Endothelial cell of umbilical vein (primary cell): ENCODE results near the gene FAM168B. TPM values are rescaled to one million over a fixed set of nuclear protein-coding genes. Genes with fewer than 3 reads are reported as not detected.

ENCODE experiments used
- BruUV-seq: library from RNA; stranded (reverse); fragments of 400-500 nt; replicated peaks from 2 replicates; lab custom pipeline; 2021; lab: Mats Ljungman, UMichigan
- CTCF ChIA-PET: fragments of 300-600, 350-600 bp; sonication (Branson Sonifier 250); formaldehyde crosslinking; loops from one replicate; lab custom pipeline; 2021; ENCODE audit warnings: antibody characterized with exemption, inconsistent platforms; lab: Charles Lee
- POLR2A ChIA-PET: fragments of 300-600, 350-600 bp; sonication (Branson Sonifier 250); formaldehyde crosslinking; loops from one replicate; lab custom pipeline; 2021; ENCODE audit warnings: antibody characterized with exemption, inconsistent platforms; lab: Charles Lee
- DNase-seq: peaks from one replicate; pipeline ENCODE4 v3.0.0-alpha.2; 2011; ENCODE audit warnings: low read depth, low spot score
- FAIRE-seq: peaks from 2 replicates; lab custom pipeline; 2011; peaks lifted over from hg19 to GRCh38; lab: Jason Lieb, UNC
- H2AFZ ChIP-seq: 2 replicates; pipeline ENCODE4 v1.6.0; 2012; ENCODE audit warnings: low read depth, low read length, control low read depth, inconsistent platforms
- H3K27ac ChIP-seq: 2 replicates; pipeline ENCODE4 v1.5.1; 2011; ENCODE audit warnings: low read depth, mild to moderate bottlenecking, control low read depth, low read length, moderate library complexity; ENCODE audit not compliant: insufficient read depth
- H3K27me3 ChIP-seq, 2 experiments: 2 replicates each; pipeline versions ENCODE4 v1.6.0 to v1.6.1; 2011; ENCODE audit warnings: low read length in 2 of 2, mixed read lengths in 1 of 2; ENCODE audit not compliant: control insufficient read depth in 2 of 2, insufficient read depth in 2 of 2
- H3K36me3 ChIP-seq, 2 experiments: 2 replicates in 1 of 2; 3 replicates in 1 of 2; pipeline ENCODE4 v1.5.1; 2011; ENCODE audit warnings: low read length in 2 of 2, mild to moderate bottlenecking in 1 of 2, moderate library complexity in 1 of 2; ENCODE audit not compliant: control insufficient read depth in 2 of 2, insufficient read depth in 2 of 2; ENCODE audit errors: extremely low read depth in 1 of 2
- H3K4me1 ChIP-seq: 3 replicates; pipeline ENCODE4 v1.5.1; 2011; ENCODE audit warnings: mild to moderate bottlenecking, low read length; ENCODE audit not compliant: control insufficient read depth, insufficient read depth; ENCODE audit errors: extremely low read depth
- H3K4me2 ChIP-seq: 2 replicates; pipeline ENCODE4 v1.6.1; 2011; ENCODE audit warnings: low read length, control low read depth, mixed read lengths; ENCODE audit not compliant: insufficient read depth
- H3K4me3 ChIP-seq, 3 experiments: fragments of 200-600 bp in 1 of 3; sonication (generic), shearing (Covaris generic) in 1 of 3; replicated peaks in 1 of 3; 2 replicates each; pipeline ENCODE4 v1.5.1; 2011 to 2016; ENCODE audit warnings: control low read depth in 3 of 3, low read length in 3 of 3, mild to moderate bottlenecking in 2 of 3, inconsistent platforms in 1 of 3, low read depth in 1 of 3, moderate library complexity in 1 of 3; ENCODE audit not compliant: insufficient read depth in 1 of 3
- H3K79me2 ChIP-seq: 2 replicates; pipeline ENCODE4 v1.6.0; 2012; ENCODE audit warnings: low read length, inconsistent platforms; ENCODE audit not compliant: control insufficient read depth, insufficient read depth
- H3K9ac ChIP-seq: replicated peaks from 2 replicates; pipeline ENCODE3; 2011; ENCODE audit warnings: low read length, control low read depth; ENCODE audit not compliant: insufficient read depth; ENCODE audit errors: extremely low read depth
- H3K9me1 ChIP-seq: replicated peaks from 3 replicates; pipeline ENCODE4 v1.6.0; 2011; ENCODE audit warnings: mild to moderate bottlenecking, low read length; ENCODE audit not compliant: control insufficient read depth, insufficient read depth; ENCODE audit errors: extremely low read depth
- H3K9me3 ChIP-seq: replicated peaks from 2 replicates; pipeline ENCODE4 v1.5.1; 2012; ENCODE audit warnings: low read length, inconsistent platforms; ENCODE audit not compliant: control insufficient read depth, insufficient read depth
- H4K20me1 ChIP-seq: replicated peaks from 2 replicates; pipeline ENCODE3; 2011; ENCODE audit warnings: mild to moderate bottlenecking, low read length; ENCODE audit not compliant: control insufficient read depth, insufficient read depth; ENCODE audit errors: extremely low read depth
- CTCF ChIP-seq, 2 donors: IDR thresholded peaks; 1 replicate in 1 of 2; 2 replicates in 1 of 2; pipeline ENCODE4 v1.5.1; 2011; ENCODE audit warnings: low read length in 2 of 2, mild to moderate bottlenecking in 2 of 2, moderate library complexity in 2 of 2, control low read depth in 1 of 2, inconsistent platforms in 1 of 2, low read depth in 1 of 2; ENCODE audit not compliant: insufficient read depth in 1 of 2; ENCODE audit errors: extremely low read depth in 1 of 2
- EZH2 ChIP-seq: IDR thresholded peaks from 2 replicates; pipeline ENCODE4 v1.6.1; 2012; ENCODE audit warnings: borderline replicate concordance, low read depth, mild to moderate bottlenecking, moderate library complexity, low read length, inconsistent platforms; ENCODE audit not compliant: severe bottlenecking
- FOS ChIP-seq: IDR thresholded peaks from 2 replicates; pipeline ENCODE4 v1.6.1; 2011; ENCODE audit warnings: mild to moderate bottlenecking, low read length, moderate library complexity, borderline replicate concordance; ENCODE audit not compliant: insufficient read depth
- GATA2 ChIP-seq: IDR thresholded peaks from 2 replicates; pipeline ENCODE4 v1.7.0; 2011; ENCODE audit warnings: low read depth, mild to moderate bottlenecking, moderate library complexity, mixed read lengths, low read length; ENCODE audit not compliant: insufficient read length, insufficient read depth
- JUN ChIP-seq: IDR thresholded peaks from 2 replicates; pipeline ENCODE4 v1.6.1; 2011; ENCODE audit warnings: borderline replicate concordance, low read depth; ENCODE audit not compliant: insufficient read length, insufficient read depth
- MYC ChIP-seq: IDR thresholded peaks from one replicate; pipeline ENCODE4 v1.6.1; 2011; ENCODE audit warnings: mild to moderate bottlenecking, low read depth, low read length
- POLR2A ChIP-seq: IDR thresholded peaks from 2 replicates; pipeline ENCODE4 v1.6.1; 2012; ENCODE audit warnings: low read depth, mild to moderate bottlenecking, control low read depth, low read length
- POLR2AphosphoS5 ChIP-seq: IDR thresholded peaks from 2 replicates; pipeline ENCODE4 v1.6.1; 2012; ENCODE audit warnings: low read depth, mild to moderate bottlenecking, control low read depth, low read length, moderate library complexity; ENCODE audit not compliant: insufficient read depth
- dilution Hi-C: fragments of 300-500 bp; cut with MboI; formaldehyde crosslinking; loops from one replicate; pipeline ENCODE4 v1.15.0; 2019; ENCODE audit warnings: low sequenced_read_pairs; ENCODE audit not compliant: extremely low pct_ligation_motif_present
- intact Hi-C: fragments of 100-400 bp; cut with micrococcal nuclease; formaldehyde crosslinking; loops from one replicate; pipeline ENCODE4 v1.10.0; 2022
- polyA plus RNA-seq, 4 experiments: library from polyadenylated mRNA; depleted of rRNA in 3 of 4; stranded (reverse) in 3 of 4; unstranded in 1 of 4; fragments of >200 nt; gene quantifications; 2 replicates each; pipeline versions ENCODE4 v1.2.1 to v1.2.3, GENCODE V29; 2011 to 2012; ENCODE audit warnings: missing spikeins in 1 of 4
- total RNA-seq: library from RNA; stranded (reverse); gene quantifications from 2 replicates; pipeline ENCODE4 v1.2.3, GENCODE V29; 2021
- TF ChIP-seq, protein P1 (sequence below): IDR thresholded peaks from 2 replicates; pipeline ENCODE4 v1.6.1; 2011; ENCODE audit not compliant: insufficient read depth, insufficient read length

FAM168B gene
- total and polyA plus RNA-seq, 2 donors (not counting 3 experiments of a cell fraction or from before 2014, with no cell fraction given) = 109 to 183 TPM

DNA sequence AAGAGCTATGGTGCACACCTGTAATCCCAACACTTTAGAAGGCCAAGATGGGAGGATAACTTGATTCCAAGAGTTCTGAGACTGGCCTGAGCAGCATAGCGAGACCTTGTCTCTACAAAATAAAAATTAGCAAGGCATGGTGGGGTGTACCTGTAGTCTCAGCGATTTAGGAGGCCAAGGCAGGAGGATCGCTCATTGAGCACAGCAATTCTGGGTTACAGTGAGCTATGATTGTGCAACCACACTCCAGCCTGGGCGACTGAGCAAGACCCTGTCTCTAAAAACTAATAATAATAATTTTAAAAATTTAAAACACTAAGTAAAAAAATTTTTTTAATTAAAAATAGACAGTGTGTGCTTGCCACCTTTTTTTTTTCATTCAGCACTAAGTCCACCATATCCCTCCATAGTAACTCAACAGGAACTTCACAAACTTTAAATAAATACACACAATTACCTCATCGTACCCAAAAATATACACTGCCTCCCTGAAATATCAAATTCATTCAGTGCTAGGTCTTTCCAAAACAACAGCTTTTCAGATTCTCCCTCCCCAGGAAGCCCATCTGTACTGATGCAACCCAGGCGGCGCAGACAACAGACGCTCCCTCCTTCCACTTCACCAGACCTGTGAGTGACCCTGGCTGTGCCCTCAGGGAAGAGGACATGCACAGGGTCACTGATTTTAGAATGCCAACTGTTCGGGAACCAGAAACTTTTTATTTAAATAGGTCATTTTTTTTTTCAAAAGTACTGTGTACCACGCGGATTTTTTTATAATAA, 29.6 kb downstream of the FAM168B start:
- Histone ChIP-seq H3K27ac (no peak overlapping the region), H3K9me3 (no peaks in the 10 kb centered on the region), H3K4me3 (no peak overlapping the region), H3K4me2 (no peak overlapping the region), H3K27me3 (no peaks in the 10 kb centered on the region), H4K20me1 (peaks cover 8% of the 10 kb centered on the region), H3K9me1 (no peaks in the 10 kb centered on the region), H3K4me1 (peaks cover 4% of the 10 kb centered on the region), H3K9ac (no peak overlapping the region), H3K36me3 (peaks cover 6% of the 10 kb centered on the region in 2 experiments), H2AFZ (no peak overlapping the region), H3K79me2 (peaks cover 83% of the 10 kb centered on the region)
- no TSS peak for BruUV-seq
- CTCF ChIA-PET = no interaction called here
- intact Hi-C loops = no loop called here
- FAIRE-seq = no peak
- POLR2A ChIA-PET = no interaction called here
- TF ChIP-seq JUN (no peak), POLR2A (no peak), FOS (no peak), EZH2 (no peak), MYC (no peak), POLR2AphosphoS5 (no peak), GATA2 (no peak), CTCF (IDR thresholded peaks at IDR 0.05; ENCODE audit: extremely low read depth in 1 of 2, insufficient read depth in 1 of 2, low read depth in 1 of 2, low read length in 2 of 2) (no peak)
- TF ChIP-seq, protein P1, sequence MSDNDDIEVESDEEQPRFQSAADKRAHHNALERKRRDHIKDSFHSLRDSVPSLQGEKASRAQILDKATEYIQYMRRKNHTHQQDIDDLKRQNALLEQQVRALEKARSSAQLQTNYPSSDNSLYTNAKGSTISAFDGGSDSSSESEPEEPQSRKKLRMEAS = no peak
- no peak for DNase-seq
- dilution Hi-C loops = no loop called here
